Activated CD4-positive, CD25-positive, alpha-beta regulatory T cell treated with anti-CD3 and anti-CD28 coated beads, Interleukin-2, amount 50 U/mL, for 16 hours (primary cell): ENCODE data around the gene TUBB1.
"Not testable (repeated sequence)": the region's sequence is repeated elsewhere in the genome, so short reads cannot be mapped to it uniquely, and the experiment has no call there.

Experiments
- DNase-seq: peaks from one replicate; pipeline ENCODE4 v3.0.0-alpha.2; 2020; ENCODE audit warnings: low read depth, low spot score

Gene TUBB1

GRCh38 chr20:59005523-59006166, 13.6 kb upstream of the TUBB1 start:
- no peak for DNase-seq

- DNase-seq = no peak
Observed at GRCh38 chr20:59006167-59006863, 12.9 kb upstream of the TUBB1 start.

GRCh38 chr20:59006864-59007664, 12.2 kb upstream of the TUBB1 start, which contains the start of gene CTSZ:
CTSZ (minus strand) TSS chr20:59007254; CDS start chr20:59007128, 126 bp downstream.
- no peak for DNase-seq

GRCh38 chr20:59007665-59008511, 11.3 kb upstream of the TUBB1 start:
- no peak for DNase-seq

GRCh38 chr20:59008715-59009336, 10.4 kb upstream of the TUBB1 start:
- DNase-seq = no peak

GRCh38 chr20:59010321-59010994, 8.8 kb upstream of the TUBB1 start:
- DNase-seq = no peak

GRCh38 chr20:59010995-59011873, 8.0 kb upstream of the TUBB1 start:
- no peak for DNase-seq

GRCh38 chr20:59011874-59012157, 7.4 kb upstream of the TUBB1 start:
- DNase-seq = not testable (repeated sequence)

GRCh38 chr20:59013031-59013951, 5.9 kb upstream of the TUBB1 start:
- DNase-seq = no peak

GRCh38 chr20:59013959-59014608, 5.1 kb upstream of the TUBB1 start:
- no peak for DNase-seq

GRCh38 chr20:59014680-59015389, 4.4 kb upstream of the TUBB1 start:
- DNase-seq = no peak

GRCh38 chr20:59015411-59015810, 3.8 kb upstream of the TUBB1 start:
- no peak for DNase-seq

GRCh38 chr20:59015812-59016711, 3.2 kb upstream of the TUBB1 start:
- no peak for DNase-seq

GRCh38 chr20:59016795-59017492, 2.3 kb upstream of the TUBB1 start:
- DNase-seq = no peak

- no peak for DNase-seq
Observed at GRCh38 chr20:59017493-59018231, 1.6 kb upstream of the TUBB1 start.
